ENCODE results near the gene SLC25A6.
"Not testable (repeated sequence)": the region's sequence is repeated elsewhere in the genome, so short reads cannot be mapped to it uniquely, and the experiment has no call there.

Gene SLC25A6

DNA sequence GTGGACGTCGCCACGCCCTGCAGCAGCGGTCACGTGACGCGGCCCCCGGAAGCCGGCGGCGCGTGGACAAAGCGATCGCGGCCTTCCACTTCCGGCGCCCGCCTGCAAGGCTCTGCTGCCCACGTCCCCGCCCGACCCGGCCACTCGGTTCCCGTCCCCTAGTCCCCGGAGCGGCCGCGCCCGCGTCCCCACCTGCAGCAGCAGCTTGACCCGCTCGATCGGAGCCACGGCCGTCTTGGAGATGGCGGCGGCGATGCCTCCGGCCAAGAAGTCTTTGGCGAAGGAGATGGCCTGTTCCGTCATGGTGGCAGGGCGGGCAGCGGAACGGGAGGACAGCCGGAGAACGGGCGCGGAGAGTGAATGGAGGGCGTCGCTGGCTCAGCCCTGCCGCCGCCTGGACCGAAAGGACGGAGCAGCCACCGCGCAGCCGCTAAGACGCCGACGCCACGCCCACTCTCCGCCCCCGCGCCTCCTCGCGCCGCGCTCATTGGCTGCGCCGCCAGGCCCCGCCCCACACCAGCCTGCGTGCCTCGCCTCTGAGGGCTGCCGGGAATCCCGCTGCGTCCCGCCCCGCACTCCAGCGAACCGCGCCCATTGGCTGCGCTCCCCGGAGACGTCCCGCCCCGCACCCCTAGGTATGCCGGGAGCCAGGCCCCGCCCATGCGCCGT lies at the start of gene SLC25A6:
Gene SLC25A6 (minus strand): TSS at position 407 of the 669 bp plus-strand sequence. CDS start 104 bp downstream, at position 303.
- Histone ChIP-seq H3K9ac (ENCODE audit: low read depth in 1 of 2, low read length in 2 of 2) (peak within 1 kb of the TSS; percentile 93 to 100), H3K4me3 (ENCODE audit: low read length in 2 of 2) (peak within 1 kb of the TSS; percentile 97 to 100), H3K9me3 (ENCODE audit: control insufficient read depth in 2 of 2, low read length in 2 of 2) (no peaks in the 10 kb centered on the region), H3K4me1 (ENCODE audit: control insufficient read depth in 2 of 2, insufficient read depth in 2 of 2, low read length in 2 of 2) (peaks cover 12 to 17% of the 10 kb centered on the region in 2 donors), H3K27ac (ENCODE audit: low read depth in 2 of 2, low read length in 2 of 2) (peak within 1 kb of the TSS; percentile 99 to 100), H3K36me3 (ENCODE audit: control insufficient read depth in 2 of 2, insufficient read depth in 2 of 2, low read length in 2 of 2) (peaks cover 34 to 40% of the 10 kb centered on the region in 2 donors), H3K27me3 (ENCODE audit: control insufficient read depth in 2 of 2, insufficient read depth in 2 of 2, low read length in 2 of 2) (no peaks in the 10 kb centered on the region)

DNA sequence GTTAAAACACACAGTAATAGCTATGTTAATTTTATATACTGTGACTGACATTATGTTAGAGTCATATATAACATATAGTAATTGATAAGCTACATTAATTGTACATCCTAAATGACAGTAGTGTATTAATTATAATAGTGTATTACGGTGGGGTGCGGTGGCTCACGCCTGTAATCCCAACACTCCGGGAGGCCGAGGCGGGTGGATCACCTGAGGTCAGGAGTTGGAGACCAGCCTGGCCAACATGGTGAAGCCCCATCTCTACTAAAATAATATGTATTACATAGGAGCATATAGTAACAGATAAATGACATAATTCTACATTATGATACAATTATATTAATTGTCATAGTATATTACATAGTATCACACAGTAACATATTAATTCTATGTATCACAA lies 48.6 kb upstream of the SLC25A6 start:
- H3K36me3 ChIP-seq (ENCODE audit: control insufficient read depth in 2 of 2, insufficient read depth in 2 of 2, low read length in 2 of 2): peaks cover 10 to 24% of the 10 kb centered on the region in 2 donors

DNA sequence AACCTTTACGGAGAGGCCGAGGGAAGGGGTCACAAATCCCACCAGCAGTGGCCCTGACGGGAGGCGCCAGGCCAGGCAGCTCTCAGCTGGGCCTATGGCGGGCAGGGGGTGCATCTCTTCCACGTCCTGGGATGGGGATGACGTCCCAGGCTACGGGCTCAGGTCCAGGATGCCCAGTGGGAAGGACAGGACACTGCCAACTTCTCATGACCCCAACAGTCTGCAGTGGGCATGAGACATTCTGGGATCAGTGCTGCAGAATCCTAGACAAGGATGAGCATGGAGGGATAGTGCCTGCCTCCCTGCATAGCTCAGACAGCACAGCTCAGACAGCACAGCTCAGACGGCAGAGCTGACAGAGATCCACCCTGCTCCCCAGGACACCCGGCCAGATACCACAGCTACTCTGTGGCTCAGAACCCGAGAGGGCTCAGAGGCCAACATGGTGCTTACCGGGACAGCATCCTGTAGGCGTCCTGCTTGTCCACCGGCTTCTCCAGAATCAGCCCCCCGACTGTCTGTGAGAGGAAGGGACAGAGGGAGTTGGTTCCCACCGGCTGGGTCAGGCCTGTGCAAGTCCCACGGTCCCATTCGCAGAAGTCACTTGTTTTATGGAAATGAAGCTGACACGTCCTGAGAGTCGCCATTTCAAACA lies 43.5 kb upstream of the SLC25A6 start:
- Histone ChIP-seq H3K36me3 (ENCODE audit: control insufficient read depth in 2 of 2, insufficient read depth in 2 of 2, low read length in 2 of 2) (peaks cover 15 to 27% of the 10 kb centered on the region in 2 donors), H3K4me1 (ENCODE audit: control insufficient read depth in 2 of 2, insufficient read depth in 2 of 2, low read length in 2 of 2) (no peaks in the 10 kb centered on the region), H3K9me3 (ENCODE audit: control insufficient read depth in 2 of 2, low read length in 2 of 2) (no peaks in the 10 kb centered on the region), H3K4me3 (ENCODE audit: low read length in 2 of 2) (no peak overlapping the region), H3K9ac (ENCODE audit: low read depth in 1 of 2, low read length in 2 of 2) (no peak overlapping the region), H3K27ac (ENCODE audit: low read depth in 2 of 2, low read length in 2 of 2) (no peak overlapping the region), H3K27me3 (ENCODE audit: control insufficient read depth in 2 of 2, insufficient read depth in 2 of 2, low read length in 2 of 2) (no peaks in the 10 kb centered on the region)

More for the DNA sequence above, 48.6 kb upstream of the SLC25A6 start:
- no peak overlapping the region for H3K27ac ChIP-seq (ENCODE audit: low read depth in 2 of 2, low read length in 2 of 2)
- H3K4me3 ChIP-seq (ENCODE audit: low read length in 2 of 2): no peak overlapping the region
- no peaks in the 10 kb centered on the region for H3K4me1 ChIP-seq (ENCODE audit: control insufficient read depth in 2 of 2, insufficient read depth in 2 of 2, low read length in 2 of 2)
- no peaks in the 10 kb centered on the region for H3K27me3 ChIP-seq (ENCODE audit: control insufficient read depth in 2 of 2, insufficient read depth in 2 of 2, low read length in 2 of 2)
- H3K9ac ChIP-seq (ENCODE audit: low read depth in 1 of 2, low read length in 2 of 2): no peak overlapping the region
- H3K9me3 ChIP-seq (ENCODE audit: control insufficient read depth in 2 of 2, low read length in 2 of 2): peaks cover 0 to 2% of the 10 kb centered on the region in 2 donors

DNA sequence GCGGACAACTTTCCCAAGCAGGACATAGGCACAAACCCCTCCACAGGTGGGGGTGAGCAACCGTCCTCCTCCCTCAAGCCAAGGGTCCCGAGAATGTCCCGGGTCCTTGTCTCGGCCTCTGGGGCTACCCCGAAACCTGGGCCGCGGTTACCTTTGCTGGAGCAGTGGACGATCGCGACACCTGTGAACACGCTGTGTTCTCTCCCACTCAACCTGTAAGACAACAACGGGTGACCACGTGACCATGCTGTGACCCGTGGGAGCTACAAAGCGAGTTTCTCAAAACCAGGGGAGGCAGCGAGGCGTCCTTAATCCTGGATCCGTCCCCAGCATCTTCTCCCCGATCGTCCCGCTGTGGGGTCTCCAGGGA lies 42.9 kb upstream of the SLC25A6 start:
- H3K36me3 ChIP-seq (ENCODE audit: control insufficient read depth in 2 of 2, insufficient read depth in 2 of 2, low read length in 2 of 2): peaks cover 15 to 27% of the 10 kb centered on the region in 2 donors
- H3K27ac ChIP-seq (ENCODE audit: low read depth in 2 of 2, low read length in 2 of 2): no peak overlapping the region
- no peak overlapping the region for H3K4me3 ChIP-seq (ENCODE audit: low read length in 2 of 2)
- no peaks in the 10 kb centered on the region for H3K9me3 ChIP-seq (ENCODE audit: control insufficient read depth in 2 of 2, low read length in 2 of 2)
- no peaks in the 10 kb centered on the region for H3K4me1 ChIP-seq (ENCODE audit: control insufficient read depth in 2 of 2, insufficient read depth in 2 of 2, low read length in 2 of 2)
- H3K27me3 ChIP-seq (ENCODE audit: control insufficient read depth in 2 of 2, insufficient read depth in 2 of 2, low read length in 2 of 2): no peaks in the 10 kb centered on the region
- no peak overlapping the region for H3K9ac ChIP-seq (ENCODE audit: low read depth in 1 of 2, low read length in 2 of 2)

DNA sequence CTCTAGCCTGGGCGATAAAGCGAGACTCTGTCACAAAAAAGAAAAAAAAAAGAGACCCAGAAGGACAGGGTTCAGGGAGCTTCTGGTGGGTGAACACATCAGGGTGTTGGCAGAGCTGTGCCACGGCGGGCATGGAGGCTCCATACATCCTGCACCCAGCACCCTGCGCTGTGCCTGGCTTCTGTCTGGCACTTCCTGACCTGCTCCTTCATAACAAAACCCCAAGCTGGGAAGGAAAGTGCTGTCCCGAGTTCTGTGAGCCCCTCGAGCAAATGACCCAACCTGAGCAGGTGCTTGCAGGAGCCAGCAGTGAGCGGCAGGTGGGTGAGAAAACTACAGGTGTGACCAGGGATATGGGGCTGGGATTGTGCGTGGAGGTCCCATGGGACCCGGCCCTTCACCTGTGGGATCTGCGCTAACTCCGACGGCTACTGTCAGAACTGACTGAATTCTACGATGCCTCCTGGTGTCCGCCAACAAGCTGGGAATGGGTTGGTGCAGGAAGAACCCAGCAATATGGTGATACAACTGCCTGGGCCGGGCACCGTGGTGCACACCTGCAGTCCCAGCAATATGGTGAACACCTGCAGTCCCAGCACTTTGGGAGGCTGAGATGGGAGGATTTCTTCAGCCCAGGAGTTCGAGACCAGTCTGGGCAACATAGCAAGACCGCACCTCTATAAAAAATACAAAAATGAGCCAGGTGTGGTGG lies 41.9 kb upstream of the SLC25A6 start:
- no peak overlapping the region for H3K4me3 ChIP-seq (ENCODE audit: low read length in 2 of 2)
- no peak overlapping the region for H3K27ac ChIP-seq (ENCODE audit: low read depth in 2 of 2, low read length in 2 of 2)
- no peaks in the 10 kb centered on the region for H3K27me3 ChIP-seq (ENCODE audit: control insufficient read depth in 2 of 2, insufficient read depth in 2 of 2, low read length in 2 of 2)
- peaks cover 15 to 24% of the 10 kb centered on the region in 2 donors for H3K36me3 ChIP-seq (ENCODE audit: control insufficient read depth in 2 of 2, insufficient read depth in 2 of 2, low read length in 2 of 2)
- H3K9ac ChIP-seq (ENCODE audit: low read depth in 1 of 2, low read length in 2 of 2): no peak overlapping the region
- H3K9me3 ChIP-seq (ENCODE audit: control insufficient read depth in 2 of 2, low read length in 2 of 2): no peaks in the 10 kb centered on the region
- no peaks in the 10 kb centered on the region for H3K4me1 ChIP-seq (ENCODE audit: control insufficient read depth in 2 of 2, insufficient read depth in 2 of 2, low read length in 2 of 2)

DNA sequence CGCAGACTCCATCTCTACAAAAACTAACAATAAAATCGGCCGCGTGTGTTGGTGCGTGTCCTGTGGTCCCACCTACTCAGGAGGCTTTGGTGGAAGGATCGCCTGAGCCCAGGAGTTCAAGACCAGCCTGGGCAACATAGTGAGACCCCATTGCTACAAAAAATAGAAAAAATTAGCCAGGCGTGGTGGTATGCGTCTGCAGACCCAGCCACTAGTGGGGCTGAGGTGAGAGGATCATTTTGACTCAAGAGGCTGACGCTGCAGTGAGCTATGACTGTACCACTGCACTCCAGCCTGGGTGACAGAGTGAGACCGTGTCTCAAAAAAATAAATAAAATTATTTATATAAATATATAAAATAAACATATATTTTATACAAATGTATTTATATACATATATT lies 38.5 kb upstream of the SLC25A6 start:
- Histone ChIP-seq H3K9me3 (ENCODE audit: control insufficient read depth in 2 of 2, low read length in 2 of 2) (no peaks in the 10 kb centered on the region), H3K36me3 (ENCODE audit: control insufficient read depth in 2 of 2, insufficient read depth in 2 of 2, low read length in 2 of 2) (peaks cover 4 to 16% of the 10 kb centered on the region in 2 donors), H3K4me3 (ENCODE audit: low read length in 2 of 2) (no peak overlapping the region), H3K27ac (ENCODE audit: low read depth in 2 of 2, low read length in 2 of 2) (no peak overlapping the region), H3K9ac (ENCODE audit: low read depth in 1 of 2, low read length in 2 of 2) (no peak overlapping the region), H3K4me1 (ENCODE audit: control insufficient read depth in 2 of 2, insufficient read depth in 2 of 2, low read length in 2 of 2) (no peaks in the 10 kb centered on the region), H3K27me3 (ENCODE audit: control insufficient read depth in 2 of 2, insufficient read depth in 2 of 2, low read length in 2 of 2) (no peaks in the 10 kb centered on the region)

DNA sequence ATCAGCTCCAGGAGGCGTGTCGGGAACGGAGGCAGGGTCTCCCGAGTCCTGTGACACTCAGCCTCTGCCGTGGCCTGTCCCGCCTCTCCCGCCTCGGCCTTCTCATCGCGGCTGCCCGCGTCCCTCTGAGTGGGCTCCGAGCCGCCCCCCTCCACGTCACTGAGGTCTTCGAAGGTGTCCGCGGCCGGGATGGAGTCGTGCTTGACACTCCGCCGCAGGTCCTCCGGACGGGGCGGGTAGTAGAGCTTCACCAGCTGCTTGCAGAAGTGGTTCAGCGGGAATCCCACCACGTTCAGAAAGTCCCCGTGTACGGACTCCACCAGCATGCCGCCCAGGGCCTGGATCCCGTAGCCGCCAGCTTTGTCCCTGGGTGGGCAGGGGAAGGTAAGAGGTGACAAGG lies 35.8 kb upstream of the SLC25A6 start:
- Histone ChIP-seq H3K9ac (ENCODE audit: low read depth in 1 of 2, low read length in 2 of 2) (no peak overlapping the region), H3K4me3 (ENCODE audit: low read length in 2 of 2) (no peak overlapping the region), H3K27ac (ENCODE audit: low read depth in 2 of 2, low read length in 2 of 2) (no peak overlapping the region), H3K36me3 (ENCODE audit: control insufficient read depth in 2 of 2, insufficient read depth in 2 of 2, low read length in 2 of 2) (peaks cover 7 to 18% of the 10 kb centered on the region in 2 donors), H3K9me3 (ENCODE audit: control insufficient read depth in 2 of 2, low read length in 2 of 2) (no peaks in the 10 kb centered on the region), H3K27me3 (ENCODE audit: control insufficient read depth in 2 of 2, insufficient read depth in 2 of 2, low read length in 2 of 2) (no peaks in the 10 kb centered on the region), H3K4me1 (ENCODE audit: control insufficient read depth in 2 of 2, insufficient read depth in 2 of 2, low read length in 2 of 2) (no peaks in the 10 kb centered on the region)

DNA sequence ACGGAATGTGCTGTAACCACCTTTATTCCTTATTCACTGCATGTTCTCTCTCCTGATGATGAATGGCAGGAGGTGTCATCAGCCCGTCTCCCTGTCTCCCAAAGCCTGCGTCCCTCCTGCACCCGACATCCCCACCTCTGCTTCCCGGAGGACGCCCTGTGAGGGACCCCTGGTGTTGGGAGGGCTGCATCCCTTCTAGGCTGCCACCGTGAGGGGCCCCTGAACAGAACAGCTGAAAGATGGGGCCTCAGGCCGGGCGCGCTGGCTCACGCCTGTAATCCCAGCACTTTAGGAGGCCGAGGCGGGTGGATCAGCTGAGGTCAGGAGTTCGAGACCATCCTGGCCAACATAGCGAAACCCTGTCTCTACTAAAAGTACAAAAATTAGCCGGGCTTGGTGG lies 34.4 kb upstream of the SLC25A6 start:
- not testable (repeated sequence) for H3K27ac ChIP-seq (ENCODE audit: low read depth in 2 of 2, low read length in 2 of 2); H3K9me3 ChIP-seq (ENCODE audit: control insufficient read depth in 2 of 2, low read length in 2 of 2); H3K27me3 ChIP-seq (ENCODE audit: control insufficient read depth in 2 of 2, insufficient read depth in 2 of 2, low read length in 2 of 2); H3K4me1 ChIP-seq (ENCODE audit: control insufficient read depth in 2 of 2, insufficient read depth in 2 of 2, low read length in 2 of 2); H3K9ac ChIP-seq (ENCODE audit: low read depth in 1 of 2, low read length in 2 of 2); H3K4me3 ChIP-seq (ENCODE audit: low read length in 2 of 2)
- peaks cover 16 to 28% of the 10 kb centered on the region in 2 donors for H3K36me3 ChIP-seq (ENCODE audit: control insufficient read depth in 2 of 2, insufficient read depth in 2 of 2, low read length in 2 of 2)

DNA sequence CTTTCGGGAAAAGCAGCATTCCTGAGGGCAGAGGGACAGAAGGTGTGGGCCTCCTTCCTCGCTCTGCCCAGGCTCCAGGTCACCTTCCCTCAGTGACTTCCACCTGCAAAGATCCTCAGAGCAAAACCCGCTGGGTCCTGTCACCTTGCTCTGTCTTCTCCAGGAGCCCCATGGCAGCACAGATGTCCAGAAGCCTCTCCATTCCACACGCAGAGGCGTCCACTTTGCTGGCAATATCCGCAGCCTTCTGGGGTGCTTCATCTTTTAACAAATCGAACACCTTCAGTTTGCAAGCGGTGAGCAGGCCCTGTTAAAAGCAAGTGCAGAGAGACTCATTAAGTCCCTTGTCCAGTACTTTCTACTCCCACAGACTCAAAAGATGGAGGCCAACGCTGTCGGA lies 33.5 kb upstream of the SLC25A6 start:
- H3K4me1 ChIP-seq (ENCODE audit: control insufficient read depth in 2 of 2, insufficient read depth in 2 of 2, low read length in 2 of 2): no peaks in the 10 kb centered on the region
- peaks cover 17 to 30% of the 10 kb centered on the region in 2 donors for H3K36me3 ChIP-seq (ENCODE audit: control insufficient read depth in 2 of 2, insufficient read depth in 2 of 2, low read length in 2 of 2)
- peaks cover 4 to 5% of the 10 kb centered on the region in 2 donors for H3K9me3 ChIP-seq (ENCODE audit: control insufficient read depth in 2 of 2, low read length in 2 of 2)
- no peak overlapping the region for H3K4me3 ChIP-seq (ENCODE audit: low read length in 2 of 2)
- no peak overlapping the region for H3K27ac ChIP-seq (ENCODE audit: low read depth in 2 of 2, low read length in 2 of 2)
- H3K27me3 ChIP-seq (ENCODE audit: control insufficient read depth in 2 of 2, insufficient read depth in 2 of 2, low read length in 2 of 2): no peaks in the 10 kb centered on the region
- H3K9ac ChIP-seq (ENCODE audit: low read depth in 1 of 2, low read length in 2 of 2): no peak overlapping the region
